ENCODE results near the gene AGBL1.

GRCh38 chr15:86629409-86630356 is 550.0 kb downstream of the AGBL1 start:
- TF ChIP-seq CTCF (IDR thresholded peaks at IDR 0.05) (no peak), EZH2 (IDR thresholded peaks at IDR 0.05) (no peak), EZH2phosphoT487 (IDR thresholded peaks at IDR 0.05) (no peak)

All from neural progenitor cell (in vitro differentiated cells).